Stomach (tissue), 4 donors: ENCODE results near the gene SLK.

ENCODE experiments used
- CTCF ChIP-seq, 7 experiments: fragments of 450-650 bp in 4 of 7; fragments of 200-600 bp in 3 of 7; sonication (generic) in 3 of 7; IDR thresholded peaks; one replicate each; pipeline ENCODE4 v1.5.1; 2016 to 2019; ENCODE audit warnings: antibody characterized with exemption in 7 of 7, control low read depth in 2 of 7, mild to moderate bottlenecking in 1 of 7
- POLR2AphosphoS5 ChIP-seq, 3 donors: sonication (generic); formaldehyde crosslinking; IDR thresholded peaks; one replicate each; pipeline ENCODE4 v1.6.1; 2016; ENCODE audit warnings: antibody characterized with exemption in 3 of 3

GRCh38 chr10:103951183-103951582 is 15.8 kb upstream of the SLK start:
- TF ChIP-seq CTCF (IDR thresholded peaks at IDR 0.05) (no peak), POLR2AphosphoS5 (IDR thresholded peaks at IDR 0.05) (no peak)
